ACHN (cell line): ENCODE data around the gene TRNAU1AP.
"Not testable (repeated sequence)": the region's sequence is repeated elsewhere in the genome, so short reads cannot be mapped to it uniquely, and the experiment has no call there.

Experiments
- DNase-seq: peaks from one replicate; pipeline ENCODE4 v3.0.0-alpha.2; 2015
- in situ Hi-C: cut with HindIII; loops from 2 replicates; pipeline ENCODE4 v1.10.0; 2017; ENCODE audit warnings: low sequenced_read_pairs, low pct_ligation_motif_present, low pct_unique_long_range_greater_than_20kb

The TRNAU1AP gene

GRCh38 chr1:28552758-28553663, at the start of gene TRNAU1AP:
Gene TRNAU1AP (plus strand): TSS chr1:28553085. CDS start chr1:28553111, 26 bp downstream.
- DNase-seq, result peak; percentile 92
- in situ Hi-C loops, result no loop called here

- in situ Hi-C loops, result no loop called here
- DNase-seq, result no peak
Observed at GRCh38 chr1:28503117-28503516, 49.8 kb upstream of the TRNAU1AP start.

GRCh38 chr1:28505406-28506187, 47.3 kb upstream of the TRNAU1AP start, which contains the start of gene RCC1:
Gene RCC1 (plus strand): TSS chr1:28506043. CDS start chr1:28529867, 23,824 bp downstream.
- in situ Hi-C loops, result no loop called here
- peak; percentile 98 for DNase-seq

GRCh38 chr1:28506907-28507246, 46.0 kb upstream of the TRNAU1AP start:
- no peak for DNase-seq
- in situ Hi-C loops, result no loop called here

- DNase-seq, result no peak
- in situ Hi-C loops, result no loop called here
Observed at GRCh38 chr1:28507247-28507645, 45.6 kb upstream of the TRNAU1AP start.

GRCh38 chr1:28507646-28508434, 45.0 kb upstream of the TRNAU1AP start:
- DNase-seq, result no peak
- in situ Hi-C loops, result no loop called here

- no peak for DNase-seq
- in situ Hi-C loops, result no loop called here
Observed at GRCh38 chr1:28508435-28508754, 44.5 kb upstream of the TRNAU1AP start.

GRCh38 chr1:28509705-28510272, 43.1 kb upstream of the TRNAU1AP start:
- in situ Hi-C loops, result no loop called here

GRCh38 chr1:28510273-28510969, 42.5 kb upstream of the TRNAU1AP start:
- DNase-seq, result peak; percentile 48
- in situ Hi-C loops, result no loop called here

More at GRCh38 chr1:28509705-28510272, 43.1 kb upstream of the TRNAU1AP start:
- no peak for DNase-seq

GRCh38 chr1:28510970-28511440, 41.9 kb upstream of the TRNAU1AP start:
- in situ Hi-C loops, result no loop called here
- peak; percentile 41 for DNase-seq

- DNase-seq, result peak; percentile 24
- in situ Hi-C loops, result no loop called here
Observed at GRCh38 chr1:28512058-28512611, 40.8 kb upstream of the TRNAU1AP start.

GRCh38 chr1:28514445-28514933, 38.4 kb upstream of the TRNAU1AP start:
- DNase-seq, result peak; percentile 17
- in situ Hi-C loops, result not testable (repeated sequence)

- in situ Hi-C loops, result no loop called here
- no peak for DNase-seq
Observed at GRCh38 chr1:28516518-28516956, 36.3 kb upstream of the TRNAU1AP start.

GRCh38 chr1:28517649-28517999, 35.3 kb upstream of the TRNAU1AP start:
- in situ Hi-C loops, result no loop called here
- DNase-seq, result no peak

- peak; percentile 85 for DNase-seq
- in situ Hi-C loops, result no loop called here
Observed at GRCh38 chr1:28518000-28518744, 34.7 kb upstream of the TRNAU1AP start.

GRCh38 chr1:28518745-28519341, 34.0 kb upstream of the TRNAU1AP start:
- in situ Hi-C loops, result no loop called here

More at GRCh38 chr1:28518745-28519341, 34.0 kb upstream of the TRNAU1AP start:
- no peak for DNase-seq
